GM18909 (cell line): Measurements from ENCODE around the gene HNF1A.

Experiments
- ATAC-seq: cut with Tn5 transposase; IDR thresholded peaks from one replicate; pipeline ENCODE4 v1.9.1; 2021; ENCODE audit warnings: mild to moderate bottlenecking; ENCODE audit not compliant: unreplicated experiment, poor library complexity

Gene HNF1A

GRCh38 chr12:120983759-120984158 is 5.4 kb downstream of the HNF1A start:
- no peak for ATAC-seq

GRCh38 chr12:120984351-120984898 is 6.1 kb downstream of the HNF1A start:
- ATAC-seq: no peak

- no peak for ATAC-seq
Measured at GRCh38 chr12:120988234-120988633, 9.9 kb downstream of the HNF1A start.

- ATAC-seq: no peak
Measured at GRCh38 chr12:120988658-120989057, 10.3 kb downstream of the HNF1A start.

GRCh38 chr12:120989687-120990086 is 11.3 kb downstream of the HNF1A start:
- no peak for ATAC-seq

GRCh38 chr12:120990487-120991055 is 12.2 kb downstream of the HNF1A start:
- ATAC-seq: no peak

GRCh38 chr12:120991965-120992364 is 13.6 kb downstream of the HNF1A start:
- ATAC-seq: no peak

GRCh38 chr12:120992989-120993388 is 14.6 kb downstream of the HNF1A start:
- no peak for ATAC-seq

GRCh38 chr12:120993496-120993895 is 15.2 kb downstream of the HNF1A start:
- no peak for ATAC-seq

- ATAC-seq: no peak
Measured at GRCh38 chr12:120994059-120994458, 15.7 kb downstream of the HNF1A start.

- ATAC-seq: no peak
Measured at GRCh38 chr12:120994589-120995337, 16.4 kb downstream of the HNF1A start.

- no peak for ATAC-seq
Measured at GRCh38 chr12:120996133-120996746, 17.9 kb downstream of the HNF1A start.

GRCh38 chr12:120997448-120997847 is 19.1 kb downstream of the HNF1A start:
- ATAC-seq: no peak

GRCh38 chr12:120998435-120998834 is 20.1 kb downstream of the HNF1A start:
- no peak for ATAC-seq

GRCh38 chr12:120999191-121000120 is 21.1 kb downstream of the HNF1A start:
- no peak for ATAC-seq

GRCh38 chr12:121000530-121000929 is 22.2 kb downstream of the HNF1A start:
- ATAC-seq: no peak

GRCh38 chr12:121001060-121001459 is 22.7 kb downstream of the HNF1A start:
- no peak for ATAC-seq

GRCh38 chr12:121001841-121002483 is 23.6 kb downstream of the HNF1A start:
- no peak for ATAC-seq

- ATAC-seq: no peak
Measured at GRCh38 chr12:121003650-121004049, 25.3 kb downstream of the HNF1A start.
